ENCODE results near the gene COL6A5.

GRCh38 chr3:130341882-130342281, 3.6 kb upstream of the COL6A5 start:
- TF ChIP-seq CTCF (IDR thresholded peaks at IDR 0.05), result no peak
- TF ChIP-seq POLR2A (IDR thresholded peaks at IDR 0.05), result no peak

All from adrenal gland (tissue), 5 donors.